GM12875 (cell line): Measurements from ENCODE around the gene LRRC31.

Source experiments
- H3K4me3 ChIP-seq: one replicate; pipeline ENCODE4 v1.5.1; 2011; ENCODE audit warnings: low read depth, low read length, control low read depth
- CTCF ChIP-seq: IDR thresholded peaks from 2 replicates; pipeline ENCODE4 v1.5.1; 2011; ENCODE audit warnings: low read depth, mild to moderate bottlenecking, control low read depth, inconsistent platforms, low read length, moderate library complexity, borderline replicate concordance; ENCODE audit not compliant: insufficient read depth

The LRRC31 gene

GRCh38 chr3:169809230-169809795 is 60.4 kb downstream of the LRRC31 start:
- H3K4me3 ChIP-seq = no peak overlapping the region
- no peak for TF ChIP-seq CTCF

- H3K4me3 ChIP-seq = no peak overlapping the region
- TF ChIP-seq CTCF = no peak
Observed at GRCh38 chr3:169804681-169805080, 65.1 kb downstream of the LRRC31 start.

DNA sequence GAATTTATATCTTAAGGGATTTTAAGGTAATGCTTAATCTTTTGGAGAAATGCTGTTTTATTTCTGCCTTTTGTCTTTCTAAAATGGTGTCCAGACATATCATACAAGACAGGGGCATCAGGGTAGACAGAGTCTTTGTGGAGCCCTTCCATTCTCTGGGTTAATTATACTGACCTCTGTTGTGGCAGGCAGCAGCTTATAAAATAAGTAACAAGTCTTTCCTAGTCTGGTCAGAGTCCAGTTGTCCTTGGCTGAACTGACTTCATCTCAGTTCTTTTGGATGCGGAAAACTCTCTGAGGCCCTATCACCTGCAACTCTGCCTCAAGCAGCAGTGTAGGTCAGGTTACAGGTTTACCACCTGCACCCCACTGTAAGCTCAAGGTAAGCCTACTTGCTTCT is 77.4 kb downstream of the LRRC31 start:
- TF ChIP-seq CTCF = no peak
- H3K4me3 ChIP-seq = no peak overlapping the region

DNA sequence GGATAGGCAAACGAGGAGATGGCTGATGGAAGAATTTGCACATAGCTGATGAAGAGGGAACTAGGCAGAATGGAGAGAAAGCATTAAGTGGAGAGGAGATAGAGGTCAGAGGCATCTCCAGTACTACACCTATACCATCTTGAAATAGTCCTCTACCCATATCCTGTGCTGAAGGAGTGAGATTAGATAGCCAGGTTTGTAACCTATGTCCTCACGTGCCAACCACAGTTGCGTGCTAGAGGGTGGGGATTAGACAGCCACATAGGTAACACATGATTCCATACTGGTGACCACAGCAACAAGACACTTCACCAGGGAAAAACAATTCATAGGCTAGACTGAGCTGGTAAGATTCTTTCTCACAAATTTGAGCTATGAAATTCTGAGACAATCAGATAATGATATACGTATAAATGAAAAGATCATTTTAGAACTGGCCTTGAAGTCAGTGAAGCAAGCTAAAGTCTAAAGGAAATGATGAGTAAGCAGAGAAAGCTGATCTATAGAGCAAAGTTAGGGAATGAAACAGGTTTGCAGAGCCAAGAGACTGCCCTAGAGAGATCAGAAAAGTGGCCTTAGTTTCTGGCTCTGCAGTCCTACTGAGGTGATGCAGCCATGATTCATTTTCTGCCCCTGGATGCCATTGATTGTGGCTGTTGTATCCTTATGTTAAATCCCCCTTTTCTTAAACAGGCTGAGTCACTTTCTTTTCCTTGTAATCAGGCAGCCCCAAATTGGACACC is 78.9 kb downstream of the LRRC31 start:
- no peak overlapping the region for H3K4me3 ChIP-seq

GRCh38 chr3:169790219-169790618 is 79.5 kb downstream of the LRRC31 start:
- TF ChIP-seq CTCF = no peak
- H3K4me3 ChIP-seq = no peak overlapping the region

More for the DNA sequence above, 78.9 kb downstream of the LRRC31 start:
- no peak for TF ChIP-seq CTCF
